PFSK-1 (cell line): ENCODE results near the gene EMX1.

Source experiments
- POLR2AphosphoS5 ChIP-seq: IDR thresholded peaks from 2 replicates; pipeline ENCODE4 v1.6.1; 2012; ENCODE audit warnings: low read depth, mild to moderate bottlenecking, control low read depth, low read length, moderate library complexity
- SIN3A ChIP-seq: IDR thresholded peaks from 2 replicates; pipeline ENCODE4 v1.6.1; 2012; ENCODE audit warnings: mild to moderate bottlenecking, low read length, moderate library complexity, borderline replicate concordance; ENCODE audit not compliant: insufficient read depth
- TAF1 ChIP-seq: IDR thresholded peaks from 2 replicates; pipeline ENCODE4 v1.6.1; 2012; ENCODE audit warnings: low read length, control low read depth, borderline replicate concordance; ENCODE audit not compliant: insufficient read depth

GRCh38 chr2:72915320-72915906, 1.9 kb upstream of the EMX1 start:
- no peak for TF ChIP-seq POLR2AphosphoS5
- no peak for TF ChIP-seq TAF1
- no peak for TF ChIP-seq SIN3A
